Medulla oblongata (tissue), 1 donor: Measurements from ENCODE around the gene PCBP3.

Source experiments
- DNase-seq: peaks from one replicate; pipeline ENCODE4 v3.0.0-alpha.2; 2015; ENCODE audit errors: extremely low spot score

The PCBP3 gene

GRCh38 chr21:45910548-45911221 lies 267.2 kb downstream of the PCBP3 start:
- DNase-seq, result peak; percentile 48

- no peak for DNase-seq
Measured at GRCh38 chr21:45911806-45912325, 268.3 kb downstream of the PCBP3 start.

GRCh38 chr21:45912611-45913417 lies 269.3 kb downstream of the PCBP3 start:
- no peak for DNase-seq

- no peak for DNase-seq
Measured at GRCh38 chr21:45913418-45913765, 269.9 kb downstream of the PCBP3 start.

- DNase-seq, result no peak
Measured at GRCh38 chr21:45913886-45914285, 270.4 kb downstream of the PCBP3 start.

- DNase-seq, result no peak
Measured at GRCh38 chr21:45914321-45914845, 270.9 kb downstream of the PCBP3 start.

- DNase-seq, result no peak
Measured at GRCh38 chr21:45916011-45916840, 272.7 kb downstream of the PCBP3 start.

- no peak for DNase-seq
Measured at GRCh38 chr21:45917241-45917640, 273.7 kb downstream of the PCBP3 start.

GRCh38 chr21:45918011-45918410 lies 274.5 kb downstream of the PCBP3 start:
- DNase-seq, result no peak

GRCh38 chr21:45918835-45919447 lies 275.4 kb downstream of the PCBP3 start:
- DNase-seq, result no peak

- no peak for DNase-seq
Measured at GRCh38 chr21:45919593-45919992, 276.1 kb downstream of the PCBP3 start.

- DNase-seq, result no peak
Measured at GRCh38 chr21:45920824-45921600, 277.5 kb downstream of the PCBP3 start.

- DNase-seq, result no peak
Measured at GRCh38 chr21:45921917-45922316, 278.4 kb downstream of the PCBP3 start.

GRCh38 chr21:45922648-45923047 lies 279.1 kb downstream of the PCBP3 start:
- DNase-seq, result peak; percentile 22

GRCh38 chr21:45923146-45923545 lies 279.6 kb downstream of the PCBP3 start:
- DNase-seq, result peak; percentile 86

- DNase-seq, result no peak
Measured at GRCh38 chr21:45926281-45926680, 282.8 kb downstream of the PCBP3 start.

- no peak for DNase-seq
Measured at GRCh38 chr21:45927032-45927431, 283.5 kb downstream of the PCBP3 start.

- DNase-seq, result no peak
Measured at GRCh38 chr21:45927851-45928850, 284.6 kb downstream of the PCBP3 start.

GRCh38 chr21:45929449-45929848 lies 285.9 kb downstream of the PCBP3 start:
- no peak for DNase-seq
